ENCODE data around the gene GATA5. TPM values are rescaled to one million over a fixed set of nuclear protein-coding genes. Genes with fewer than 3 reads are reported as not detected.

GATA5 gene
- total and polyA plus RNA-seq, 10 of the 15 experiments (the other 5 are each of a cell fraction or from before 2014, with no cell fraction given): not detected

- no TSS peak for BruUV-seq (replicated peaks)
- H3K9me3 ChIP-seq (replicated peaks; ENCODE audit: control insufficient read depth, insufficient read depth, low read length): no peaks in the 10 kb centered on the region
- SMC1A ChIA-PET (ENCODE audit: uncharacterized antibody, unreplicated experiment): no interaction called here
- H2AFZ ChIP-seq (ENCODE audit: control insufficient read depth, low read depth, low read length): no peak overlapping the region
- RAD21 ChIA-PET (ENCODE audit: unreplicated experiment): no interaction called here
- TF ChIP-seq EGR1 (IDR thresholded peaks at IDR 0.05; ENCODE audit: borderline replicate concordance in 1 of 2, low read depth in 2 of 2, low read length in 2 of 2) (no peak), ZSCAN29 (IDR thresholded peaks at IDR 0.05) (no peak), DPF2 (IDR thresholded peaks at IDR 0.05) (no peak), BCL11A (IDR thresholded peaks at IDR 0.05; ENCODE audit: low read depth, low read length) (no peak), SUZ12 (IDR thresholded peaks at IDR 0.05; ENCODE audit: unreplicated experiment) (no peak), RUNX3 (IDR thresholded peaks at IDR 0.05; ENCODE audit: low read length) (no peak), TCF7 (IDR thresholded peaks at IDR 0.05; ENCODE audit: borderline replicate concordance) (no peak), CBX3 (IDR thresholded peaks at IDR 0.05; ENCODE audit: borderline replicate concordance, low read depth) (no peak), ZBTB11 (CRISPR knock-in tag; IDR thresholded peaks at IDR 0.05) (no peak), CREM (IDR thresholded peaks at IDR 0.05; ENCODE audit: low read depth) (no peak), ZNF687 (IDR thresholded peaks at IDR 0.05) (no peak)
- no peak overlapping the region for H3K4me3 ChIP-seq
- H3K4me2 ChIP-seq (ENCODE audit: control insufficient read depth, insufficient read depth): no peak overlapping the region
- H3K79me2 ChIP-seq (ENCODE audit: control insufficient read depth, insufficient read depth, low read length): no peaks in the 10 kb centered on the region
- DNase-seq (ENCODE audit: low read depth, low spot score): no peak
- ATAC-seq: no peak
- intact Hi-C loops (cut with micrococcal nuclease; ENCODE audit: unreplicated experiment): no loop called here
- peaks cover 0 to 5% of the 10 kb centered on the region in 2 experiments; a peak in 3 of 4 replicates for H3K27me3 ChIP-seq (replicated peaks in 1 of 2; ENCODE audit: control insufficient read depth in 2 of 2, insufficient read depth in 2 of 2, low read length in 1 of 2)
- WGBS (ENCODE audit: insufficient coverage, insufficient replicate concordance, low lambda C conversion rate, missing lambda C conversion rate): 35% methylated on average over 30 of the region's 30 CpGs
- no peak overlapping the region for H3K27ac ChIP-seq (ENCODE audit: control insufficient read depth, insufficient read depth)
- no peak overlapping the region for H3K9ac ChIP-seq (ENCODE audit: control insufficient read depth, insufficient read depth, low read length)
- H3K36me3 ChIP-seq (ENCODE audit: control insufficient read depth in 2 of 2, insufficient read depth in 2 of 2, low read length in 1 of 2): no peaks in the 10 kb centered on the region
- CTCF ChIA-PET: no interaction called here
- POLR2A ChIA-PET: no interaction called here
- no peaks in the 10 kb centered on the region for H3K4me1 ChIP-seq (ENCODE audit: control insufficient read depth, insufficient read depth, low read length)
- in situ Hi-C loops (cut with MboI): no loop called here
- H4K20me1 ChIP-seq (ENCODE audit: control insufficient read depth, insufficient read depth): no peaks in the 10 kb centered on the region
- no peak for FAIRE-seq
Observed at GRCh38 chr20:62454904-62455636, 20.7 kb downstream of the GATA5 start.
